Measurements from ENCODE around the gene ADARB1.

Gene ADARB1

GRCh38 chr21:45037986-45038385 lies 36.4 kb upstream of the ADARB1 start:
- Histone ChIP-seq H3K4me3 (replicated peaks; ENCODE audit: low read depth, low read length) (no peak overlapping the region), H3K36me3 (ENCODE audit: control insufficient read depth, insufficient read depth, low read length) (no peaks in the 10 kb centered on the region), H3K27me3 (replicated peaks; ENCODE audit: control insufficient read depth, insufficient read depth, low read length) (no peaks in the 10 kb centered on the region; the same call in 1 of the 2 replicates)
- no peak for TF ChIP-seq CTCF (IDR thresholded peaks at IDR 0.05; ENCODE audit: insufficient read depth, low read length, poor library complexity, severe bottlenecking)
- no peak for DNase-seq (ENCODE audit: extremely low read depth, insufficient read length)

GRCh38 chr21:45039317-45040156 lies 34.8 kb upstream of the ADARB1 start:
- no peak for DNase-seq (ENCODE audit: extremely low read depth, insufficient read length)
- no peaks in the 10 kb centered on the region for H3K27me3 ChIP-seq (replicated peaks; ENCODE audit: control insufficient read depth, insufficient read depth, low read length)

DNA sequence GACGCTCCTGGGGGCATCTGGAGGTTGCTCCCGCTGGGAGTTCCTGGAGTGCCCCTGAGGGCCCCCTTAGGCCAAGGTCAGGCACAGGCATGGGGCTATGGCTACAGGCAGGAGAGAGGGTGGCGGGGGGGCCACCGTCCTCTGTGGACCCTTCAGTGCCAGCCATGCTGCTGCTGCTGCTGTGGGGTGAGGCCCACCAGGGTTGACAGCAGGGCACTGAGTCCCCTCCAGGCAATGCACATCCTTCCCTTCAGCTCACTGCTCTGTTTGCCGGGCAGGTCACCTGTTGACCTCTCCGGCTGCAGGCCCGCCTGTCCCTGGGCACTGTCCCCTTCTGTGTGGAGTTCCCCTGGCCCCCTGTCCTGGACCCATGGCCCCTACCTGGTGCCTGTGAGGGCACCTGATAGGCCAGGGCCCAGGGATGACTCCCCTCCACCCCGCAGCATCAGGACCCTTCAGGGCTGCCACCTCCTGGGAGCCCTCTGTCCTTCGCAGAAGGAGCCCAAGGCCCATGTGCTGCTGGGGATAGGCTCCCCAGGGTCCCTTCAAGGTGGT lies 34.1 kb upstream of the ADARB1 start:
- Histone ChIP-seq H3K36me3 (ENCODE audit: control insufficient read depth, insufficient read depth, low read length) (no peaks in the 10 kb centered on the region), H3K4me3 (replicated peaks; ENCODE audit: low read depth, low read length) (no peak overlapping the region), H3K27me3 (replicated peaks; ENCODE audit: control insufficient read depth, insufficient read depth, low read length) (no peaks in the 10 kb centered on the region)
- TF ChIP-seq CTCF (IDR thresholded peaks at IDR 0.05; ENCODE audit: insufficient read depth, low read length, poor library complexity, severe bottlenecking), result no peak
- DNase-seq (ENCODE audit: extremely low read depth, insufficient read length), result no peak

More at GRCh38 chr21:45039317-45040156, 34.8 kb upstream of the ADARB1 start:
- Histone ChIP-seq H3K36me3 (ENCODE audit: control insufficient read depth, insufficient read depth, low read length) (no peaks in the 10 kb centered on the region), H3K4me3 (replicated peaks; ENCODE audit: low read depth, low read length) (no peak overlapping the region)
- no peak for TF ChIP-seq CTCF (IDR thresholded peaks at IDR 0.05; ENCODE audit: insufficient read depth, low read length, poor library complexity, severe bottlenecking)

GRCh38 chr21:45040739-45041138 lies 33.6 kb upstream of the ADARB1 start:
- H3K36me3 ChIP-seq (ENCODE audit: control insufficient read depth, insufficient read depth, low read length), result no peaks in the 10 kb centered on the region
- no peak for DNase-seq (ENCODE audit: extremely low read depth, insufficient read length)
- H3K4me3 ChIP-seq (replicated peaks; ENCODE audit: low read depth, low read length), result no peak overlapping the region
- TF ChIP-seq CTCF (IDR thresholded peaks at IDR 0.05; ENCODE audit: insufficient read depth, low read length, poor library complexity, severe bottlenecking), result no peak
- H3K27me3 ChIP-seq (replicated peaks; ENCODE audit: control insufficient read depth, insufficient read depth, low read length), result no peaks in the 10 kb centered on the region

GRCh38 chr21:45041351-45041805 lies 33.0 kb upstream of the ADARB1 start:
- TF ChIP-seq CTCF (IDR thresholded peaks at IDR 0.05; ENCODE audit: insufficient read depth, low read length, poor library complexity, severe bottlenecking), result no peak
- no peak overlapping the region for H3K4me3 ChIP-seq (replicated peaks; ENCODE audit: low read depth, low read length)
- no peak for DNase-seq (ENCODE audit: extremely low read depth, insufficient read length)
- no peaks in the 10 kb centered on the region for H3K36me3 ChIP-seq (ENCODE audit: control insufficient read depth, insufficient read depth, low read length)
- H3K27me3 ChIP-seq (replicated peaks; ENCODE audit: control insufficient read depth, insufficient read depth, low read length), result peaks cover under 1% of the 10 kb centered on the region; the same call in 1 of the 2 replicates
